Central memory CD8-positive, alpha-beta T cell (primary cell): ENCODE data around the gene GUCY2C.

Experiments used
- ATAC-seq: fragments of 150-1000 bp; cut with Tn5 transposase; replicated peaks from 2 replicates; pipeline ENCODE4 v1.10.0; 2022; ENCODE audit warnings: mild to moderate bottlenecking, moderate FRiP score, moderate number of reproducible peaks; ENCODE audit not compliant: poor library complexity, severe bottlenecking; ENCODE audit errors: extremely low read depth
- DNase-seq, 2 donors: peaks; one replicate each; pipeline ENCODE4 v3.0.0; 2021; ENCODE audit warnings: low spot score in 2 of 2
- H3K27ac Mint-ChIP-seq: one replicate; pipeline ENCODE4 v1.8.0; 2022; ENCODE audit warnings: low read depth, mild to moderate bottlenecking, moderate library complexity, mixed read lengths
- H3K27me3 Mint-ChIP-seq: one replicate; pipeline ENCODE4 v1.8.0; 2022; ENCODE audit warnings: mixed read lengths
- H3K36me3 Mint-ChIP-seq: one replicate; pipeline ENCODE4 v1.8.0; 2022; ENCODE audit warnings: mild to moderate bottlenecking, moderate library complexity, mixed read lengths; ENCODE audit not compliant: insufficient read depth
- H3K4me1 Mint-ChIP-seq: one replicate; pipeline ENCODE4 v1.8.0; 2022; ENCODE audit warnings: mixed read lengths
- H3K4me3 Mint-ChIP-seq: one replicate; pipeline ENCODE4 v1.8.0; 2022; ENCODE audit warnings: mild to moderate bottlenecking, moderate library complexity, mixed read lengths
- H3K9me3 Mint-ChIP-seq: one replicate; pipeline ENCODE4 v1.8.0; 2022; ENCODE audit warnings: mixed read lengths

GUCY2C gene

GRCh38 chr12:14643251-14643650, 53.1 kb downstream of the GUCY2C start:
- ATAC-seq (no peak), DNase-seq (no peak)
- Mint-ChIP-seq H3K4me1 (peaks cover 15% of the 10 kb centered on the region), H3K27me3 (peaks cover 3% of the 10 kb centered on the region), H3K36me3 (no peaks in the 10 kb centered on the region), H3K4me3 (peak overlapping the region; percentile 6), H3K27ac (no peak overlapping the region), H3K9me3 (no peaks in the 10 kb centered on the region)

GRCh38 chr12:14638066-14638465, 58.3 kb downstream of the GUCY2C start:
- Mint-ChIP-seq H3K27ac (no peak overlapping the region), H3K4me3 (no peak overlapping the region), H3K9me3 (peaks cover 6% of the 10 kb centered on the region), H3K27me3 (peaks cover 32% of the 10 kb centered on the region), H3K4me1 (peaks cover 8% of the 10 kb centered on the region), H3K36me3 (no peaks in the 10 kb centered on the region)
- no peak for ATAC-seq
- no peak for DNase-seq

- peaks cover 36% of the 10 kb centered on the region for H3K27me3 Mint-ChIP-seq
- DNase-seq, result no peak
- H3K4me1 Mint-ChIP-seq, result no peaks in the 10 kb centered on the region
- H3K27ac Mint-ChIP-seq, result no peak overlapping the region
- H3K9me3 Mint-ChIP-seq, result peaks cover 6% of the 10 kb centered on the region
- ATAC-seq, result no peak
- no peaks in the 10 kb centered on the region for H3K36me3 Mint-ChIP-seq
- no peak overlapping the region for H3K4me3 Mint-ChIP-seq
Measured at GRCh38 chr12:14635776-14636175, 60.6 kb downstream of the GUCY2C start.

GRCh38 chr12:14630793-14631192, 65.6 kb downstream of the GUCY2C start:
- DNase-seq (no peak), ATAC-seq (no peak)
- no peak overlapping the region for H3K27ac Mint-ChIP-seq
- H3K4me3 Mint-ChIP-seq, result no peak overlapping the region
- peaks cover 48% of the 10 kb centered on the region for H3K27me3 Mint-ChIP-seq
- no peaks in the 10 kb centered on the region for H3K36me3 Mint-ChIP-seq
- no peaks in the 10 kb centered on the region for H3K4me1 Mint-ChIP-seq
- no peaks in the 10 kb centered on the region for H3K9me3 Mint-ChIP-seq

- Mint-ChIP-seq H3K27ac (no peak overlapping the region), H3K27me3 (peaks cover 47% of the 10 kb centered on the region), H3K4me3 (no peak overlapping the region), H3K4me1 (no peaks in the 10 kb centered on the region), H3K36me3 (no peaks in the 10 kb centered on the region), H3K9me3 (no peaks in the 10 kb centered on the region)
- peak; percentile 32 to 49 for DNase-seq
- ATAC-seq, result peak; percentile 86
Measured at GRCh38 chr12:14629832-14630710, 66.3 kb downstream of the GUCY2C start.

- Mint-ChIP-seq H3K4me1 (no peaks in the 10 kb centered on the region), H3K9me3 (no peaks in the 10 kb centered on the region), H3K4me3 (no peak overlapping the region), H3K36me3 (no peaks in the 10 kb centered on the region), H3K27ac (no peak overlapping the region), H3K27me3 (peaks cover 39% of the 10 kb centered on the region)
- DNase-seq, result no peak
- ATAC-seq, result no peak
Measured at GRCh38 chr12:14628771-14629170, 67.6 kb downstream of the GUCY2C start.

GRCh38 chr12:14621826-14622225, 74.6 kb downstream of the GUCY2C start:
- ATAC-seq (no peak), DNase-seq (no peak)
- Mint-ChIP-seq H3K4me1 (peaks cover 6% of the 10 kb centered on the region), H3K4me3 (no peak overlapping the region), H3K9me3 (no peaks in the 10 kb centered on the region), H3K27me3 (peaks cover 60% of the 10 kb centered on the region), H3K36me3 (peaks cover 2% of the 10 kb centered on the region), H3K27ac (no peak overlapping the region)

GRCh38 chr12:14619741-14620501, 76.5 kb downstream of the GUCY2C start:
- Mint-ChIP-seq H3K9me3 (no peaks in the 10 kb centered on the region), H3K36me3 (peaks cover 2% of the 10 kb centered on the region), H3K27ac (no peak overlapping the region), H3K4me1 (peaks cover 6% of the 10 kb centered on the region), H3K4me3 (no peak overlapping the region), H3K27me3 (peaks cover 65% of the 10 kb centered on the region)
- ATAC-seq, result no peak
- no peak for DNase-seq

GRCh38 chr12:14618983-14619382, 77.4 kb downstream of the GUCY2C start:
- H3K4me1 Mint-ChIP-seq, result peaks cover 6% of the 10 kb centered on the region
- DNase-seq, result no peak
- ATAC-seq, result no peak
- no peaks in the 10 kb centered on the region for H3K9me3 Mint-ChIP-seq
- no peak overlapping the region for H3K27ac Mint-ChIP-seq
- H3K36me3 Mint-ChIP-seq, result peaks cover 2% of the 10 kb centered on the region
- peaks cover 71% of the 10 kb centered on the region for H3K27me3 Mint-ChIP-seq
- no peak overlapping the region for H3K4me3 Mint-ChIP-seq

- Mint-ChIP-seq H3K4me3 (no peak overlapping the region), H3K27ac (no peak overlapping the region), H3K27me3 (peaks cover 77% of the 10 kb centered on the region), H3K9me3 (no peaks in the 10 kb centered on the region), H3K4me1 (peaks cover 6% of the 10 kb centered on the region), H3K36me3 (peaks cover 2% of the 10 kb centered on the region)
- DNase-seq (no peak), ATAC-seq (no peak)
Measured at GRCh38 chr12:14614704-14615121, 81.7 kb downstream of the GUCY2C start.

GRCh38 chr12:14613718-14614117, 82.7 kb downstream of the GUCY2C start:
- Mint-ChIP-seq H3K9me3 (peaks cover 4% of the 10 kb centered on the region), H3K27me3 (peaks cover 67% of the 10 kb centered on the region), H3K4me1 (no peaks in the 10 kb centered on the region), H3K27ac (no peak overlapping the region), H3K36me3 (peaks cover 3% of the 10 kb centered on the region), H3K4me3 (no peak overlapping the region)
- ATAC-seq (no peak), DNase-seq (no peak)

- DNase-seq (no peak), ATAC-seq (no peak)
- Mint-ChIP-seq H3K27me3 (peaks cover 60% of the 10 kb centered on the region), H3K36me3 (peaks cover 3% of the 10 kb centered on the region), H3K9me3 (peaks cover 10% of the 10 kb centered on the region), H3K4me3 (no peak overlapping the region), H3K4me1 (no peaks in the 10 kb centered on the region), H3K27ac (no peak overlapping the region)
Measured at GRCh38 chr12:14612898-14613445, 83.4 kb downstream of the GUCY2C start.
